Naive B cell (primary cell): ENCODE data around the gene RALY. TPM values are rescaled to one million over a fixed set of nuclear protein-coding genes. Genes with fewer than 3 reads are reported as not detected.

Source experiments
- ATAC-seq, 2 donors: fragments of 150-1000 bp; cut with Tn5 transposase; 2 replicates each; pipeline ENCODE4 v1.10.0; 2021; ENCODE audit warnings: low read depth in 2 of 2, mild to moderate bottlenecking in 2 of 2, moderate library complexity in 2 of 2
- DNase-seq: peaks from one replicate; pipeline ENCODE4 v3.0.0; 2022
- H3K27ac Mint-ChIP-seq, 6 donors: one replicate each; pipeline ENCODE4 v1.8.0; 2020 to 2022; ENCODE audit warnings: mild to moderate bottlenecking in 6 of 6, mixed read lengths in 6 of 6, moderate library complexity in 5 of 6, inconsistent platforms in 2 of 6
- H3K27me3 Mint-ChIP-seq, 3 donors: one replicate each; pipeline ENCODE4 v1.8.0; 2021 to 2022; ENCODE audit warnings: mixed read lengths in 3 of 3, mild to moderate bottlenecking in 1 of 3
- H3K36me3 Mint-ChIP-seq, 2 donors: one replicate each; pipeline ENCODE4 v1.8.0; 2020 to 2022; ENCODE audit warnings: mixed read lengths in 2 of 2, inconsistent platforms in 1 of 2, mild to moderate bottlenecking in 1 of 2
- H3K4me1 Mint-ChIP-seq, 3 donors: one replicate each; pipeline ENCODE4 v1.8.0; 2020 to 2022; ENCODE audit warnings: mixed read lengths in 3 of 3, inconsistent platforms in 1 of 3, mild to moderate bottlenecking in 1 of 3, moderate library complexity in 1 of 3
- H3K4me3 Mint-ChIP-seq, 8 donors: one replicate each; pipeline ENCODE4 v1.8.0; 2020 to 2022; ENCODE audit warnings: mild to moderate bottlenecking in 8 of 8, mixed read lengths in 8 of 8, moderate library complexity in 8 of 8, inconsistent platforms in 2 of 8
- H3K9me3 Mint-ChIP-seq, 7 donors: one replicate each; pipeline ENCODE4 v1.8.0; 2020 to 2022; ENCODE audit warnings: mixed read lengths in 7 of 7, mild to moderate bottlenecking in 5 of 7, inconsistent platforms in 2 of 7, moderate library complexity in 1 of 7
- polyA plus RNA-seq, 6 donors: library from polyadenylated mRNA; unstranded; fragments of 300-500 nt; fragmentation: Illumina TruSeq; gene quantifications; one replicate each; pipeline ENCODE4 v1.2.3, GENCODE V29; 2021; ENCODE audit warnings: low read depth in 6 of 6

Gene RALY
- polyA plus RNA-seq, 6 donors from 2014 or later: 155 to 228 (median 187) TPM

GRCh38 chr20:34011275-34011674 is 17.6 kb downstream of the RALY start:
- ATAC-seq: no peak
- no peak for DNase-seq
- H3K4me1 Mint-ChIP-seq: peaks cover 70 to 90% (median 89%) of the 10 kb centered on the region in 3 donors
- no peaks in the 10 kb centered on the region for H3K36me3 Mint-ChIP-seq
- no peaks in the 10 kb centered on the region for H3K27me3 Mint-ChIP-seq
- H3K27ac Mint-ChIP-seq: peak overlapping the region in 2 of 6 donors; percentile 65 to 68
- no peak overlapping the region for H3K4me3 Mint-ChIP-seq
- H3K9me3 Mint-ChIP-seq: no peaks in the 10 kb centered on the region

- Mint-ChIP-seq H3K4me1 (peaks cover 73 to 91% (median 90%) of the 10 kb centered on the region in 3 donors), H3K27me3 (no peaks in the 10 kb centered on the region), H3K36me3 (no peaks in the 10 kb centered on the region), H3K4me3 (peak overlapping the region in 3 of 8 donors; percentile 24 to 69 (median 33)), H3K27ac (peak overlapping the region in 2 of 6 donors; percentile 78 to 99), H3K9me3 (no peaks in the 10 kb centered on the region)
- no peak for DNase-seq
- no peak for ATAC-seq
These were observed 18.6 kb downstream of the RALY start for GRCh38 chr20:34012330-34012729.

- Mint-ChIP-seq H3K27me3 (no peaks in the 10 kb centered on the region), H3K36me3 (no peaks in the 10 kb centered on the region), H3K4me3 (peak overlapping the region in 2 of 8 donors; percentile 40 to 69), H3K9me3 (no peaks in the 10 kb centered on the region), H3K4me1 (peaks cover 76 to 94% (median 93%) of the 10 kb centered on the region in 3 donors), H3K27ac (peak overlapping the region in 2 of 6 donors; percentile 78 to 99)
- ATAC-seq: no peak
- no peak for DNase-seq
These were observed 19.0 kb downstream of the RALY start for GRCh38 chr20:34012735-34013134.

- Mint-ChIP-seq H3K4me3 (no peak overlapping the region), H3K36me3 (no peaks in the 10 kb centered on the region), H3K4me1 (peaks cover 74 to 94% (median 93%) of the 10 kb centered on the region in 3 donors), H3K9me3 (no peaks in the 10 kb centered on the region), H3K27me3 (no peaks in the 10 kb centered on the region), H3K27ac (peak overlapping the region in 3 of 6 donors; percentile 54 to 76 (median 68))
- DNase-seq (no peak), ATAC-seq (no peak)
These were observed 19.8 kb downstream of the RALY start for GRCh38 chr20:34013554-34013953.

- Mint-ChIP-seq H3K4me3 (no peak overlapping the region), H3K36me3 (no peaks in the 10 kb centered on the region), H3K4me1 (peaks cover 67 to 94% (median 91%) of the 10 kb centered on the region in 3 donors), H3K9me3 (no peaks in the 10 kb centered on the region), H3K27me3 (no peaks in the 10 kb centered on the region), H3K27ac (peak overlapping the region in 1 of 6 donors; percentile 62)
- DNase-seq: no peak
- no peak for ATAC-seq
These were observed 21.2 kb downstream of the RALY start for GRCh38 chr20:34014878-34015277.

- H3K27ac Mint-ChIP-seq: peak overlapping the region in 4 of 6 donors; percentile 17 to 62 (median 34)
- no peaks in the 10 kb centered on the region for H3K9me3 Mint-ChIP-seq
- peaks cover 69 to 95% (median 91%) of the 10 kb centered on the region in 3 donors for H3K4me1 Mint-ChIP-seq
- H3K36me3 Mint-ChIP-seq: no peaks in the 10 kb centered on the region
- ATAC-seq: no peak
- H3K27me3 Mint-ChIP-seq: no peaks in the 10 kb centered on the region
- no peak overlapping the region for H3K4me3 Mint-ChIP-seq
- no peak for DNase-seq
These were observed 22.0 kb downstream of the RALY start for GRCh38 chr20:34015401-34016335.

- Mint-ChIP-seq H3K9me3 (no peaks in the 10 kb centered on the region), H3K36me3 (no peaks in the 10 kb centered on the region), H3K4me1 (peaks cover 73 to 90% (median 89%) of the 10 kb centered on the region in 3 donors), H3K27ac (peak overlapping the region in 3 of 6 donors; percentile 31 to 79 (median 77)), H3K27me3 (no peaks in the 10 kb centered on the region), H3K4me3 (peak overlapping the region in 1 of 8 donors; percentile 70)
- ATAC-seq (no peak), DNase-seq (no peak)
These were observed 23.0 kb downstream of the RALY start for GRCh38 chr20:34016736-34017135.

GRCh38 chr20:34017610-34018009 is 23.9 kb downstream of the RALY start:
- Mint-ChIP-seq H3K4me3 (peak overlapping the region in 1 of 8 donors; percentile 25), H3K4me1 (peaks cover 75 to 91% (median 89%) of the 10 kb centered on the region in 3 donors), H3K27me3 (no peaks in the 10 kb centered on the region), H3K27ac (peak overlapping the region; percentile 3 to 67 (median 44)), H3K36me3 (no peaks in the 10 kb centered on the region), H3K9me3 (no peaks in the 10 kb centered on the region)
- DNase-seq: no peak
- no peak for ATAC-seq

GRCh38 chr20:34018166-34018565 is 24.5 kb downstream of the RALY start:
- H3K9me3 Mint-ChIP-seq: no peaks in the 10 kb centered on the region
- ATAC-seq (no peak), DNase-seq (no peak)
- H3K36me3 Mint-ChIP-seq: no peaks in the 10 kb centered on the region
- peak overlapping the region in 2 of 8 donors; percentile 26 to 75 for H3K4me3 Mint-ChIP-seq
- H3K27ac Mint-ChIP-seq: peak overlapping the region in 3 of 6 donors; percentile 21 to 44 (median 31)
- peaks cover 77 to 92% (median 89%) of the 10 kb centered on the region in 3 donors for H3K4me1 Mint-ChIP-seq
- H3K27me3 Mint-ChIP-seq: no peaks in the 10 kb centered on the region

- Mint-ChIP-seq H3K36me3 (no peaks in the 10 kb centered on the region), H3K4me3 (peak overlapping the region in 6 of 8 donors; percentile 10 to 69 (median 42)), H3K27me3 (no peaks in the 10 kb centered on the region), H3K9me3 (no peaks in the 10 kb centered on the region), H3K4me1 (peaks cover 64 to 89% (median 85%) of the 10 kb centered on the region in 3 donors), H3K27ac (peak overlapping the region; percentile 12 to 93 (median 44))
- DNase-seq (peak; percentile 14), ATAC-seq (peak; percentile 78 to 79)
These were observed 28.6 kb downstream of the RALY start for GRCh38 chr20:34022151-34022838.

GRCh38 chr20:34022839-34023234 is 29.1 kb downstream of the RALY start:
- H3K27ac Mint-ChIP-seq: peak overlapping the region in 3 of 6 donors; percentile 40 to 93 (median 66)
- H3K36me3 Mint-ChIP-seq: no peaks in the 10 kb centered on the region
- peaks cover 64 to 89% (median 85%) of the 10 kb centered on the region in 3 donors for H3K4me1 Mint-ChIP-seq
- no peak for ATAC-seq
- no peaks in the 10 kb centered on the region for H3K27me3 Mint-ChIP-seq
- no peaks in the 10 kb centered on the region for H3K9me3 Mint-ChIP-seq
- DNase-seq: no peak
- peak overlapping the region in 5 of 8 donors; percentile 10 to 69 (median 36) for H3K4me3 Mint-ChIP-seq

GRCh38 chr20:34023937-34024722 is 30.4 kb downstream of the RALY start:
- no peak for DNase-seq
- H3K4me1 Mint-ChIP-seq: peaks cover 66 to 88% (median 84%) of the 10 kb centered on the region in 3 donors
- no peaks in the 10 kb centered on the region for H3K27me3 Mint-ChIP-seq
- H3K9me3 Mint-ChIP-seq: no peaks in the 10 kb centered on the region
- ATAC-seq: no peak
- peak overlapping the region in 2 of 8 donors; percentile 3 to 26 for H3K4me3 Mint-ChIP-seq
- H3K27ac Mint-ChIP-seq: peak overlapping the region in 4 of 6 donors; percentile 69 to 93 (median 82)
- H3K36me3 Mint-ChIP-seq: no peaks in the 10 kb centered on the region
